Natural killer cell (primary cell): Measurements from ENCODE around the gene TTLL11. TPM values are rescaled to one million over a fixed set of nuclear protein-coding genes. Genes with fewer than 3 reads are reported as not detected.
"Not testable (repeated sequence)": the region's sequence is repeated elsewhere in the genome, so short reads cannot be mapped to it uniquely, and the experiment has no call there.

Source experiments
- ATAC-seq, 3 donors: fragments of 150-1000 bp in 2 of 3; fragments of 200-7000 bp in 1 of 3; cut with Tn5 transposase; 1 replicate in 1 of 3; 2 replicates in 2 of 3; pipeline ENCODE4 v1.10.0; 2021; ENCODE audit warnings: mild to moderate bottlenecking in 2 of 3, moderate library complexity in 2 of 3
- DNase-seq, 2 donors: peaks; one replicate each; pipeline versions ENCODE4 v3.0.0 to v3.0.0-alpha.2; 2013 to 2021; ENCODE audit warnings: mixed read lengths in 1 of 2
- H3K27ac ChIP-seq: one replicate; pipeline ENCODE4 v1.5.1; 2013; ENCODE audit warnings: mild to moderate bottlenecking, low read length
- H3K27me3 ChIP-seq: one replicate; pipeline ENCODE4 v1.6.1; 2013; ENCODE audit warnings: low read length; ENCODE audit not compliant: control insufficient read depth, insufficient read depth
- H3K36me3 ChIP-seq: one replicate; pipeline ENCODE4 v1.6.1; 2013; ENCODE audit warnings: low read length; ENCODE audit not compliant: control insufficient read depth, insufficient read depth
- H3K4me1 ChIP-seq: one replicate; pipeline ENCODE4 v1.6.1; 2013; ENCODE audit warnings: low read length; ENCODE audit not compliant: control insufficient read depth, insufficient read depth
- H3K4me3 ChIP-seq: one replicate; pipeline ENCODE4 v1.5.1; 2013; ENCODE audit warnings: low read length
- H3K9me3 ChIP-seq: one replicate; pipeline ENCODE4 v1.6.1; 2013; ENCODE audit warnings: low read length; ENCODE audit not compliant: control insufficient read depth, insufficient read depth
- H3K27ac Mint-ChIP-seq, 2 donors: one replicate each; pipeline ENCODE4 v1.8.0; 2022; ENCODE audit warnings: mild to moderate bottlenecking in 2 of 2, mixed read lengths in 2 of 2, moderate library complexity in 1 of 2
- H3K27me3 Mint-ChIP-seq, 2 donors: one replicate each; pipeline ENCODE4 v1.8.0; 2022; ENCODE audit warnings: low read depth in 2 of 2, mixed read lengths in 2 of 2
- H3K36me3 Mint-ChIP-seq: one replicate; pipeline ENCODE4 v1.8.0; 2022; ENCODE audit warnings: mixed read lengths
- H3K4me1 Mint-ChIP-seq, 2 donors: one replicate each; pipeline ENCODE4 v1.8.0; 2022; ENCODE audit warnings: mixed read lengths in 2 of 2
- H3K4me3 Mint-ChIP-seq: one replicate; pipeline ENCODE4 v1.8.0; 2022; ENCODE audit warnings: mild to moderate bottlenecking, moderate library complexity, mixed read lengths
- H3K9me3 Mint-ChIP-seq, 2 donors: one replicate each; pipeline ENCODE4 v1.8.0; 2022; ENCODE audit warnings: mixed read lengths in 2 of 2
- CTCF ChIP-seq: fragments of 200-600 bp; IDR thresholded peaks from one replicate; pipeline ENCODE4 v1.8.0; 2022; ENCODE audit warnings: antibody characterized with exemption
- WGBS: methylation state at CpG from one replicate; pipeline ENCODE4 v1.1.7; 2013; ENCODE audit warnings: missing lambda C conversion rate; ENCODE audit not compliant: insufficient coverage; 5-methylcytosine and 5-hydroxymethylcytosine counted together
- intact Hi-C: fragments of 100-400 bp; cut with micrococcal nuclease; formaldehyde crosslinking; loops from one replicate; pipeline ENCODE4 v1.14.2; 2022
- total RNA-seq, 4 donors: library from RNA; stranded (reverse); fragments of 120-200 nt in 1 of 4; gene quantifications; one replicate each; pipeline versions ENCODE4 v1.2.3 to v1.2.4, GENCODE V29; 2013 to 2022

The TTLL11 gene
- total RNA-seq, 3 donors from 2014 or later (not counting 1 experiment from before 2014, with no cell fraction given): 3.4 to 4.6 (median 3.6) TPM

DNA sequence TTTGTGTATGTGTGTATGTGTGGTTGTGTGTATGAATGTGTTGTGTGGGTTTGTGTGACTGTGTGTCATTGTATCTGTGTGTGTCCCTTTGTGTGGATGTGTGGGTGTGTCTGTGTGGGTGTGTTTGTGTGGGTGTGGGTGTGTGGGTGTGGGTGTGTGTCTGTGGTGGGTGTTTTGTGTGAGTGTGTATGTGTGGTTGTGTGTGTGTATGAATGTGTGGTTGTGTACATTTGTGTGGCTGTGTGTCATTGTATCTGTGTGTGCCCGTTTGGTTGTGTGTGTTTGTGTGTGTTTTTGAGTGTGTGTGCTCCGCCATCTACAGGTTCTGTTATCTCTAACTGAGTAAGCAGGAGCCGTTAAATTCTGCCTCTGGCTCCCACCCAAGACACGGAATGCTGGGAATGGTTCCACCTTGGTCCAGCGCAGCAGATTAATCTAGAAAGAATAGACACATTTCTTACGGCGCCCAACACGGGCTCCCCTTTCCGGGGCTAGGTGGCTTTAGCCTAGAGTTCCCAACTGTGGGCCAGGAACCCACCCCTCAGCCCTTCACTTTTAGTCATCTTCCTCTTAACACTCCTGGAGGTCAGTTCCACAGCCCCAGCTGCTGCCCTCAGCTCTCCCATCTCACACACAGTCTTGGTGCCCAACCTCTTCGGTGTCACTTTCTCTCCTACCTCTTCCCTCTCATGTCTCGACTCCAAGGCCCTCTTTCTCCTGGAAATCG, 197.1 kb downstream of the TTLL11 start:
- no peak overlapping the region for H3K27ac Mint-ChIP-seq
- intact Hi-C loops: no loop called here
- no peaks in the 10 kb centered on the region for H3K27me3 Mint-ChIP-seq
- H3K9me3 ChIP-seq: no peaks in the 10 kb centered on the region
- no peaks in the 10 kb centered on the region for H3K27me3 ChIP-seq
- TF ChIP-seq CTCF: no peak
- no peak overlapping the region for H3K4me3 ChIP-seq
- DNase-seq (no peak), ATAC-seq (no peak)
- H3K9me3 Mint-ChIP-seq: peaks cover 3 to 4% of the 10 kb centered on the region in 2 donors
- 79% methylated on average over 12 of the region's 12 CpGs for WGBS
- no peaks in the 10 kb centered on the region for H3K4me1 ChIP-seq
- no peak overlapping the region for H3K27ac ChIP-seq
- H3K36me3 Mint-ChIP-seq: no peaks in the 10 kb centered on the region
- H3K4me3 Mint-ChIP-seq: no peak overlapping the region
- peaks cover 0 to 5% of the 10 kb centered on the region in 2 donors for H3K4me1 Mint-ChIP-seq
- no peaks in the 10 kb centered on the region for H3K36me3 ChIP-seq

- Histone ChIP-seq H3K9me3 (no peaks in the 10 kb centered on the region), H3K36me3 (no peaks in the 10 kb centered on the region), H3K27ac (no peak overlapping the region), H3K27me3 (no peaks in the 10 kb centered on the region), H3K4me1 (no peaks in the 10 kb centered on the region), H3K4me3 (no peak overlapping the region)
- no peaks in the 10 kb centered on the region for H3K36me3 Mint-ChIP-seq
- DNase-seq (no peak), ATAC-seq (no peak)
- H3K27ac Mint-ChIP-seq: no peak overlapping the region
- peaks cover 1% of the 10 kb centered on the region in 2 donors for H3K9me3 Mint-ChIP-seq
- WGBS: 55% methylated on average over 7 of the region's 7 CpGs
- peaks cover 0 to 5% of the 10 kb centered on the region in 2 donors for H3K4me1 Mint-ChIP-seq
- no peak overlapping the region for H3K4me3 Mint-ChIP-seq
- intact Hi-C loops: no loop called here
- no peak for TF ChIP-seq CTCF
- H3K27me3 Mint-ChIP-seq: no peaks in the 10 kb centered on the region
Measured at GRCh38 chr9:121895358-121895757, 197.8 kb downstream of the TTLL11 start.

- H3K27me3 Mint-ChIP-seq, H3K36me3 Mint-ChIP-seq, H3K4me1 Mint-ChIP-seq, H3K9me3 ChIP-seq, H3K4me3 ChIP-seq, H3K27me3 ChIP-seq, H3K4me1 ChIP-seq, ATAC-seq, H3K27ac ChIP-seq, intact Hi-C loops, DNase-seq, H3K9me3 Mint-ChIP-seq, H3K36me3 ChIP-seq, H3K4me3 Mint-ChIP-seq, H3K27ac Mint-ChIP-seq: not testable (repeated sequence)
- WGBS: 78% methylated on average over 2 of the region's 2 CpGs
Measured at GRCh38 chr9:121894380-121894779, 198.7 kb downstream of the TTLL11 start.

- H3K9me3 Mint-ChIP-seq: no peaks in the 10 kb centered on the region
- WGBS: 81% methylated on average over 3 of the region's 3 CpGs
- no peaks in the 10 kb centered on the region for H3K36me3 ChIP-seq
- ATAC-seq: no peak
- no peak for TF ChIP-seq CTCF
- no peaks in the 10 kb centered on the region for H3K27me3 ChIP-seq
- no peak overlapping the region for H3K27ac ChIP-seq
- H3K27ac Mint-ChIP-seq: no peak overlapping the region
- H3K4me1 Mint-ChIP-seq: peaks cover 0 to 5% of the 10 kb centered on the region in 2 donors
- no peaks in the 10 kb centered on the region for H3K27me3 Mint-ChIP-seq
- H3K36me3 Mint-ChIP-seq: no peaks in the 10 kb centered on the region
- intact Hi-C loops: no loop called here
- no peaks in the 10 kb centered on the region for H3K9me3 ChIP-seq
- no peak overlapping the region for H3K4me3 ChIP-seq
- no peaks in the 10 kb centered on the region for H3K4me1 ChIP-seq
- no peak for DNase-seq
- no peak overlapping the region for H3K4me3 Mint-ChIP-seq
Measured at GRCh38 chr9:121893786-121894185, 199.3 kb downstream of the TTLL11 start.
